Measurements from ENCODE around the gene EPHB3. TPM values are rescaled to one million over a fixed set of nuclear protein-coding genes. Genes with fewer than 3 reads are reported as not detected.

EPHB3 gene
- total and polyA plus RNA-seq, 10 of the 15 experiments (the other 5 are each of a cell fraction or from before 2014, with no cell fraction given), result 0.09 TPM; not detected in 9

DNA sequence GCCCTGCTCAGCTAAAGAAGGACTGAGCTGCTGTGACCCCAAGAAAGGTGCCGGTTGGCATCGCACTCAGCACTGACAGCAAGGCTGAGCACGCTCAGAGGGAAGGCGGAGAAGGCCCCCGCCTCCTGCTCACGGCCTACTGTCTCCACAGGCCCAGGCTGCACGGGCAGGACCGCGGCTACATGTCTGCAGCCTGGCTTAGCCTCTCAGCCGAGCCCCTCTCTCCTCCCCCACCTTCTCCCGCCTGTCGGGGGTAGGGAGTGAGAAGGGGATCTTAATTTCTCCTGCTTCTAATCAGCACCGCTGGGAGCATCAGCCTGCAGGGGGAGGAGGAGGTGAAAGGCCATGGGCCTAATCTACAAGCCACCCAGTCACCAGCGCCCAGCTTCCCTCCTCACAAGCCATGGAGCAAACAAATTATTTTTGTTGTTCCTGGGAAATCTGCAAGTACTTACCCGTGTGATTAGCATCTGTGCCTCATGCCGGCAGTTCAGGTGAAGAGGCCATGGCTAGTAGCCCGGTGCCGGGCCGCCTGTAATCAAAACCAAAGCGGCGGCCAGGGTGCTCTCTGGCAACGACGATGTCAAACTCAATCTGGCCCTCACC, 68.1 kb downstream of the EPHB3 start (continued):
- TF ChIP-seq PKNOX1 (IDR thresholded peaks at IDR 0.05), result no peak

GRCh38 chr3:184630861-184631471, 69.4 kb downstream of the EPHB3 start:
- no peaks in the 10 kb centered on the region for H3K9me3 ChIP-seq (replicated peaks; ENCODE audit: control insufficient read depth, insufficient read depth, low read length)
- H3K27ac ChIP-seq (ENCODE audit: control insufficient read depth, insufficient read depth), result no peak overlapping the region
- intact Hi-C loops (cut with micrococcal nuclease; ENCODE audit: unreplicated experiment) (no loop called here), in situ Hi-C loops (cut with MboI) (no loop called here)
- H3K27me3 ChIP-seq (replicated peaks in 1 of 2; ENCODE audit: control insufficient read depth in 2 of 2, insufficient read depth in 2 of 2, low read length in 1 of 2), result peaks cover 3 to 7% of the 10 kb centered on the region in 2 experiments; a peak in 3 of 4 replicates
- FAIRE-seq, result no peak
- no peak overlapping the region for H3K9ac ChIP-seq (ENCODE audit: control insufficient read depth, insufficient read depth, low read length)
- 53% methylated on average over 15 of the region's 15 CpGs for WGBS (ENCODE audit: insufficient coverage, insufficient replicate concordance, low lambda C conversion rate, missing lambda C conversion rate)
- H4K20me1 ChIP-seq (ENCODE audit: control insufficient read depth, insufficient read depth), result no peaks in the 10 kb centered on the region
- no peak overlapping the region for H3K4me2 ChIP-seq (ENCODE audit: control insufficient read depth, insufficient read depth)
- H3K36me3 ChIP-seq (ENCODE audit: control insufficient read depth in 2 of 2, insufficient read depth in 2 of 2, low read length in 1 of 2), result no peaks in the 10 kb centered on the region
- BruUV-seq (replicated peaks), result no TSS peak
- no peaks in the 10 kb centered on the region for H3K4me1 ChIP-seq (ENCODE audit: control insufficient read depth, insufficient read depth, low read length)
- no peak overlapping the region for H3K4me3 ChIP-seq
- no peaks in the 10 kb centered on the region for H3K79me2 ChIP-seq (ENCODE audit: control insufficient read depth, insufficient read depth, low read length)
- ChIA-PET POLR2A (interaction anchor here (1.1 kb wide), 1 partner anchor 9 kb away, joined by 3 read pairs; no protein-coding TSS in a partner anchor), SMC1A (ENCODE audit: uncharacterized antibody, unreplicated experiment) (no interaction called here), CTCF (no interaction called here), RAD21 (ENCODE audit: unreplicated experiment) (no interaction called here)
- no peak for ATAC-seq
- no peak overlapping the region for H2AFZ ChIP-seq (ENCODE audit: control insufficient read depth, low read depth, low read length)
- TF ChIP-seq CEBPZ (IDR thresholded peaks at IDR 0.05; ENCODE audit: low read depth, low read length), result no peak
- no peak for DNase-seq (ENCODE audit: low read depth, low spot score)

All from GM12878 (cell line).